ENCODE data around the gene CPHXL. TPM values are rescaled to one million over a fixed set of nuclear protein-coding genes. Genes with fewer than 3 reads are reported as not detected.

CPHXL gene
- total and polyA plus RNA-seq, 2 of the 4 experiments (the other 2 are of a cell fraction), result not detected

DNA sequence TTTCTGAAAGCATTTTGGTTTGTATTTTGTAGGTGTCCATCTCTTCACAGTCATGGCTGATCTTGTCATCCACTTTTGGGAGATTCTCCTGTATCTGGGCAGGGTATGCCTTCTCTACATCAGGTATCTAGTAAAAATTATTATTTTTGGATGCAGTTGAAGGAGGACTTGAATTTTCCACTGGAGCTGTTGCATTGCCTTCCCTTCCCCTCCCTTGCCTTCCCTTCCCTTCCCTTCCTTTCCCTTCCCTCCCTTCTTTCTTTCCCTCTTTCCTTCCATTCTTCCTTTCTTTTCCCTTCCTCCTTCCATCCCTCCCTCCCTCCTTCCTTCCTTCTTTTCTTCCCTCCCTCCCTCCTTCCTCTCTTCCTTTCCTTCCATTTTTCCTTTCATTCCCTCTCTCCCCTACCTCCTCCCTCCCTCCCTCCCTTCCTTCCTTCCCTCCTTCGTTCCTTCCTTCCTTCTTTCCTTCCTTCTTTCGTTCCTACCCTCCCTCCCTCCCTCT, 33.8 kb upstream of the CPHXL start:
- DNase-seq (no peak), ATAC-seq (ENCODE audit: low read depth) (no peak)
- H2AK5ac ChIP-seq (ENCODE audit: low read depth, low read length), result no peak overlapping the region
- no peak overlapping the region for H2BK20ac ChIP-seq (ENCODE audit: low read depth, low read length)
- no peak overlapping the region for H3K56ac ChIP-seq (ENCODE audit: extremely low read depth, insufficient read depth, low read length)
- H3K9me3 ChIP-seq (ENCODE audit: control insufficient read depth, insufficient read depth, low read length), result no peaks in the 10 kb centered on the region
- no peaks in the 10 kb centered on the region for H3K36me3 ChIP-seq (ENCODE audit: control insufficient read depth, insufficient read depth, low read length)
- H3K4me2 ChIP-seq (ENCODE audit: low read depth, low read length), result no peak overlapping the region
- no peak overlapping the region for H2BK120ac ChIP-seq (ENCODE audit: low read depth, low read length)
- in situ Hi-C loops (cut with MboI; ENCODE audit: low sequenced_read_pairs), result loop anchor here (5.0 to 25.0 kb wide), 3 partner anchors 115 to 548 kb away; partner anchors contain the start of genes CTRB1, CTRB2, KARS1 and TERF2IP
- no peak overlapping the region for H3K4ac ChIP-seq (ENCODE audit: low read depth, low read length)
- H3K23ac ChIP-seq (ENCODE audit: low read depth, low read length), result no peak overlapping the region
- no peaks in the 10 kb centered on the region for H3K27me3 ChIP-seq (ENCODE audit: control insufficient read depth, insufficient read depth, low read length)
- POLR2A ChIA-PET (ENCODE audit: unreplicated experiment), result no interaction called here
- no peak overlapping the region for H3K14ac ChIP-seq (replicated peaks; ENCODE audit: low read depth, low read length)
- no peak overlapping the region for H3K9ac ChIP-seq (ENCODE audit: low read depth, low read length)
- H4K91ac ChIP-seq (ENCODE audit: insufficient read depth, low read depth, low read length), result no peak overlapping the region
- H2AFZ ChIP-seq (replicated peaks; ENCODE audit: low read length, poor library complexity), result no peak overlapping the region
- H3K18ac ChIP-seq (ENCODE audit: low read depth, low read length), result no peak overlapping the region
- H3K79me1 ChIP-seq (ENCODE audit: low read depth in 1 of 2, low read length in 2 of 2), result no peaks in the 10 kb centered on the region
- intact Hi-C loops (cut with micrococcal nuclease), result no loop called here
- dilution Hi-C loops (cut with HindIII; ENCODE audit: low sequenced_read_pairs, unreplicated experiment), result no loop called here
- no peak overlapping the region for H3K27ac ChIP-seq (ENCODE audit: insufficient read depth, low read length)
- peaks cover 4% of the 10 kb centered on the region; the same call in 1 of the 2 replicates for H3K4me1 ChIP-seq (ENCODE audit: control insufficient read depth, insufficient read depth, low read length)
- H2BK15ac ChIP-seq (ENCODE audit: low read depth, low read length), result no peak overlapping the region
- TF ChIP-seq CHD1 (IDR thresholded peaks at IDR 0.05; ENCODE audit: low read depth, low read length), result no peak
- TF ChIP-seq RCOR1 (IDR thresholded peaks at IDR 0.05; ENCODE audit: insufficient replicate concordance, low read length), result no peak
- TF ChIP-seq, protein P1, sequence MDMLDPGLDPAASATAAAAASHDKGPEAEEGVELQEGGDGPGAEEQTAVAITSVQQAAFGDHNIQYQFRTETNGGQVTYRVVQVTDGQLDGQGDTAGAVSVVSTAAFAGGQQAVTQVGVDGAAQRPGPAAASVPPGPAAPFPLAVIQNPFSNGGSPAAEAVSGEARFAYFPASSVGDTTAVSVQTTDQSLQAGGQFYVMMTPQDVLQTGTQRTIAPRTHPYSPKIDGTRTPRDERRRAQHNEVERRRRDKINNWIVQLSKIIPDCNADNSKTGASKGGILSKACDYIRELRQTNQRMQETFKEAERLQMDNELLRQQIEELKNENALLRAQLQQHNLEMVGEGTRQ (IDR thresholded peaks at IDR 0.05; ENCODE audit: low read depth, low read length), result no peak
- no peak for TF ChIP-seq CEBPB (IDR thresholded peaks at IDR 0.05; ENCODE audit: low read depth, low read length)
- TF ChIP-seq MAFK (IDR thresholded peaks at IDR 0.05; ENCODE audit: low read depth, low read length), result no peak
- TF ChIP-seq RFX5 (IDR thresholded peaks at IDR 0.05; ENCODE audit: low read depth, low read length), result no peak
- no peak for TF ChIP-seq MXI1 (IDR thresholded peaks at IDR 0.05; ENCODE audit: borderline replicate concordance, low read depth, low read length)
- TF ChIP-seq POLR2A (IDR thresholded peaks at IDR 0.05; ENCODE audit: low read depth, low read length), result no peak
- no peak for TF ChIP-seq FOS (IDR thresholded peaks at IDR 0.05; ENCODE audit: low read depth, low read length)
- no peak for TF ChIP-seq NFE2L2 (IDR thresholded peaks at IDR 0.05; ENCODE audit: low read depth, low read length)
- no peak for TF ChIP-seq BHLHE40 (IDR thresholded peaks at IDR 0.05; ENCODE audit: low read depth, low read length)
- no peak overlapping the region for H3K4me3 ChIP-seq (ENCODE audit: insufficient read depth, low read depth, low read length)
- no peak overlapping the region for H4K8ac ChIP-seq (ENCODE audit: low read depth in 2 of 2, low read length in 2 of 2)
- no CpG with 5 or more reads among the region's 2 CpGs for WGBS, 2 experiments (ENCODE audit: extremely low coverage in 2 of 2, insufficient read length in 1 of 2)
- no peaks in the 10 kb centered on the region for H4K20me1 ChIP-seq (ENCODE audit: insufficient read depth, low read length)
- CTCF ChIA-PET, result no interaction called here
- BruUV-seq (replicated peaks), result no TSS peak
- H2BK5ac ChIP-seq (ENCODE audit: low read depth, low read length, poor library complexity, severe bottlenecking), result no peak overlapping the region
- H3K9me1 ChIP-seq (ENCODE audit: insufficient read depth, low read length), result no peaks in the 10 kb centered on the region
- H2AK9ac ChIP-seq (replicated peaks; ENCODE audit: low read depth, low read length, poor library complexity), result no peak overlapping the region
- no peak overlapping the region for H4K5ac ChIP-seq (ENCODE audit: low read depth, low read length)

Measured in IMR-90 (cell line).